Measurements from ENCODE around the gene STRIP1. TPM values are rescaled to one million over a fixed set of nuclear protein-coding genes. Genes with fewer than 3 reads are reported as not detected.

The STRIP1 gene
- total and polyA plus RNA-seq, 2 experiments from 2014 or later, result 40.2 to 78.3 TPM

DNA sequence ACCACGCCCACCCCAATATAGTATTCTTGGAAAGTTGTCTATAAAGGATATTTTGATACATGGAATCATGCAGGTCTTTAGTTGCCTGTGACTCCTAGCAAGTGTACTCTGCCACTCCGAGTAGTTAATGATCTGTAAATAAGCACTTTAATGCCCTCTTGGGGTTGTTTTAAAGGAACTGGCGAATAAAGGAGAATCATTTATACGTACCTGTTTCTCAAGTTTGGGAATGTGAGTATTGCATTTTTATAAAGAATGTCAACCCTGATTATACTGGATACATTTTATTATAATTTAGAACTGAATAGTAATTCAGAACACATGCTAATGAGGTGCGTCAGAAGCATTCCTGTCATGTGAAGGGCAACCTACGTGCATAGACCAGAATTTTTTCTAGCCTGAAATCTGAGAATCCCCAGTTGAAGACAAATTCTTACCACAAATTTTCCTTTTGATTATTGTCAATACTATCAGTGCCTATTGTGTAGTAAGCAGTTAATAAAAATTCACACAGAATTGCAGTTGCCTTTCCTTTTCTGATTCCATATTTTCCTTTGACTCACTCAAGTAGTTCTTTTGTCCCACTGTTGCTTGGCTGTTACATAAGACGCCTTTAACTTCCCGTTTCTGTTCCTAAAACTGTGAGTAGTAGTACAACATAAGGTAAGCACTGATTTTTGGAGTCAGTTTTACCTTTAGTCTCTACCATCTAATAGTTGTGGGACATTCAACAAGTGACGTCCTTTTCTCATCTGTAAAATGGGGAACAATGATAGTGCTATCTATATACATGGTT is 44.7 kb upstream of the STRIP1 start:
- H3K27ac ChIP-seq, result no peak overlapping the region
- no peaks in the 10 kb centered on the region for H3K9me3 ChIP-seq (ENCODE audit: low read depth)
- no peaks in the 10 kb centered on the region for H3K27me3 ChIP-seq
- peaks cover 9% of the 10 kb centered on the region for H3K36me3 ChIP-seq
- TF ChIP-seq, protein P1, sequence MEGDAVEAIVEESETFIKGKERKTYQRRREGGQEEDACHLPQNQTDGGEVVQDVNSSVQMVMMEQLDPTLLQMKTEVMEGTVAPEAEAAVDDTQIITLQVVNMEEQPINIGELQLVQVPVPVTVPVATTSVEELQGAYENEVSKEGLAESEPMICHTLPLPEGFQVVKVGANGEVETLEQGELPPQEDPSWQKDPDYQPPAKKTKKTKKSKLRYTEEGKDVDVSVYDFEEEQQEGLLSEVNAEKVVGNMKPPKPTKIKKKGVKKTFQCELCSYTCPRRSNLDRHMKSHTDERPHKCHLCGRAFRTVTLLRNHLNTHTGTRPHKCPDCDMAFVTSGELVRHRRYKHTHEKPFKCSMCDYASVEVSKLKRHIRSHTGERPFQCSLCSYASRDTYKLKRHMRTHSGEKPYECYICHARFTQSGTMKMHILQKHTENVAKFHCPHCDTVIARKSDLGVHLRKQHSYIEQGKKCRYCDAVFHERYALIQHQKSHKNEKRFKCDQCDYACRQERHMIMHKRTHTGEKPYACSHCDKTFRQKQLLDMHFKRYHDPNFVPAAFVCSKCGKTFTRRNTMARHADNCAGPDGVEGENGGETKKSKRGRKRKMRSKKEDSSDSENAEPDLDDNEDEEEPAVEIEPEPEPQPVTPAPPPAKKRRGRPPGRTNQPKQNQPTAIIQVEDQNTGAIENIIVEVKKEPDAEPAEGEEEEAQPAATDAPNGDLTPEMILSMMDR (IDR thresholded peaks at IDR 0.05; ENCODE audit: low read depth, low read length), result no peak
- no peak for DNase-seq (ENCODE audit: low read depth in 1 of 2, low spot score in 1 of 2)
- H3K4me3 ChIP-seq, result no peak overlapping the region
- peaks cover 31% of the 10 kb centered on the region for H3K4me1 ChIP-seq (ENCODE audit: low read depth)

DNA sequence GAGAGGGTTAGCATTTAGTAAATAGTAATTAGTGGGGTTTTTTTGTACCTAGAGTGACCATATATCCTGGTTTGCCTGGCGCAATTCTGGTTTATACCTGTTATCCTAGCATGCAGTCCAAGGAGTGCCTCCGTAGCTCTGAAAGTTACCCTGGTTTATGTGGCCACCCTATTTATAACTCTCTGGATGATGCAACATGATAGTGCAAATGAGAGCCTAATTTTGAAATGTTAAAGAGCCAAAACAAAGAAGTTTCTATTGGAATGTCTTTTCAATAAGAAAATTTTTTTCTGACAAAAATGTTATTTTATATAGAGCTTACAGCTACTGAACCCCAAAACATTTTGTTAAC is 44.1 kb upstream of the STRIP1 start:
- Histone ChIP-seq H3K36me3 (peaks cover 9% of the 10 kb centered on the region), H3K27me3 (no peaks in the 10 kb centered on the region), H3K4me3 (no peak overlapping the region), H3K4me1 (ENCODE audit: low read depth) (peaks cover 31% of the 10 kb centered on the region), H3K9me3 (ENCODE audit: low read depth) (no peaks in the 10 kb centered on the region), H3K27ac (no peak overlapping the region)
- DNase-seq (ENCODE audit: low read depth in 1 of 2, low spot score in 1 of 2), result no peak
- TF ChIP-seq, protein P1 (IDR thresholded peaks at IDR 0.05; ENCODE audit: low read depth, low read length), result no peak

DNA sequence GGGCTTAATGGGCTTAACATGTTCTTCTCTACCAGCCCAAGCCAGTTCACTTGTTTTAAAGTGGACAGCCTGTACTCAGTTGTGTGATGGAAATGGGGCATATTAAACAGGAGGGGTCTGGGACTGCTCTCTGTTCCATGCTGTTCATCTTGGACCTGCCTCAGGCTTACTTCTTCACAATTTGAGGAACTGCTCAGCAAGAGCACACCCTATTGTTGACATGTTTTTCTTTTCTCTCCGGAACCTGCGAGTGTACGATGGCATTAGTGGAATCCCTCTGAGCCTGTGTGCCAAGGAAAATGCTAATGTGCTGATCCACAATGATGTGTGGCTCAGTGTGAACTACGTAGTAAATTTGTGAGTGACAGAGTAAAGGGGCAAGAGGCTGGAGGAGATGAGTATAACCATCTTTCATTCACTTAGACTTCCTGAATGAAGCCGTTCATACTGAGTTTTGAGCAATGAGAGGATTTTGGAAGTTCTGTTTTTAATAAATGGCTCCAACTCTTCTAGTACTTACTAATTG is 43.0 kb upstream of the STRIP1 start:
- no peaks in the 10 kb centered on the region for H3K27me3 ChIP-seq
- H3K4me1 ChIP-seq (ENCODE audit: low read depth), result peaks cover 21% of the 10 kb centered on the region
- TF ChIP-seq, protein P1 (IDR thresholded peaks at IDR 0.05; ENCODE audit: low read depth, low read length), result no peak
- H3K27ac ChIP-seq, result no peak overlapping the region
- no peaks in the 10 kb centered on the region for H3K9me3 ChIP-seq (ENCODE audit: low read depth)
- H3K36me3 ChIP-seq, result peaks cover 13% of the 10 kb centered on the region
- H3K4me3 ChIP-seq, result no peak overlapping the region
- DNase-seq (ENCODE audit: low read depth in 1 of 2, low spot score in 1 of 2), result no peak

DNA sequence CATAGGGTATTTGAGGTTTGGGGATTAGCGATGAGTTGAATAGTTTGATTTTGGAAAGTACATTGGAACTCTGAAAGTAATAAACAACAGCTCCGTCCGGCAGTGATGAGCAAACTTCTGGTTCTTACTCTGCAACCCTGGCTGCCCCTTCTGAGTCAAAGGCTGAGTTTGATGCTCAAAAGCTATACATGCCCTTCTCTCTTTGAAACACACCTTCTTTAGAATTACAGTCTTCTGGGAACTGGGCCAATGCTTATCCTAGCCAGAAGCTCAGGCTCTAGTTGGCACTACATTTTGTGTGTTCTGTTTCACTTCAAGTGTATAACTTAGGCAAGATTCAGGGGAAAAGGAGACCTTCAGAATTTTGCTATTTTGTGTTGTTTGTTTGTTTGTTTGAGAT is 40.5 kb upstream of the STRIP1 start:
- H3K4me1 ChIP-seq (ENCODE audit: low read depth), result peaks cover 17% of the 10 kb centered on the region
- no peaks in the 10 kb centered on the region for H3K27me3 ChIP-seq
- H3K27ac ChIP-seq, result no peak overlapping the region
- peak in 1 of 2 donors; percentile 56 for DNase-seq (ENCODE audit: low read depth in 1 of 2, low spot score in 1 of 2)
- no peak overlapping the region for H3K4me3 ChIP-seq
- H3K36me3 ChIP-seq, result peaks cover 5% of the 10 kb centered on the region
- H3K9me3 ChIP-seq (ENCODE audit: low read depth), result no peaks in the 10 kb centered on the region
- TF ChIP-seq, protein P1 (IDR thresholded peaks at IDR 0.05; ENCODE audit: low read depth, low read length), result no peak

DNA sequence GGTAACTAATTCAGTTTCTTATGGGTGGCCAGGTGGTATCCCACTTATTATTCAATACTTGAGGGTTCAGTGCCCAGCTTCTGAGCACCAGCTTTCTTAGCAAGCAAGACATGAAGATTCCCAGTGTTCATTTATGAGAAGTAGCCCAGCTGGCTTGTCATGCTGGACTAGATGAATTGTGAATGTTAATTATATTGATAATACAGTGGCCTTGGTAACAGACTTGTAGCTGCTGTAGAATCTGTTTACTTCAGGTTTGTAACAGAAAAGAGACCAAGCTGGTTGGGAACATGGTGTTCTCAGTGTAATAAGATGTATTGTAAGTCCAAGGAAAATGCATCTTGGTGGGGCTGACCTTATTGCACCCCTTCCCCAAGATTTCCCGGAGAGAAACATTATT is 39.8 kb upstream of the STRIP1 start:
- peaks cover 17% of the 10 kb centered on the region for H3K4me1 ChIP-seq (ENCODE audit: low read depth)
- H3K36me3 ChIP-seq, result peaks cover 5% of the 10 kb centered on the region
- DNase-seq (ENCODE audit: low read depth in 1 of 2, low spot score in 1 of 2), result no peak
- H3K9me3 ChIP-seq (ENCODE audit: low read depth), result no peaks in the 10 kb centered on the region
- no peak overlapping the region for H3K4me3 ChIP-seq
- TF ChIP-seq, protein P1 (IDR thresholded peaks at IDR 0.05; ENCODE audit: low read depth, low read length), result no peak
- H3K27me3 ChIP-seq, result no peaks in the 10 kb centered on the region
- H3K27ac ChIP-seq, result no peak overlapping the region

Data from cardiac muscle cell (in vitro differentiated cells and primary cell).